Measurements from ENCODE around the gene LPCAT2. TPM values are rescaled to one million over a fixed set of nuclear protein-coding genes. Genes with fewer than 3 reads are reported as not detected.

LPCAT2 gene
- total and polyA plus RNA-seq, 2 of the 8 experiments (the other 6 are each of a cell fraction or from before 2014, with no cell fraction given) = 2.2 to 10.6 TPM

DNA sequence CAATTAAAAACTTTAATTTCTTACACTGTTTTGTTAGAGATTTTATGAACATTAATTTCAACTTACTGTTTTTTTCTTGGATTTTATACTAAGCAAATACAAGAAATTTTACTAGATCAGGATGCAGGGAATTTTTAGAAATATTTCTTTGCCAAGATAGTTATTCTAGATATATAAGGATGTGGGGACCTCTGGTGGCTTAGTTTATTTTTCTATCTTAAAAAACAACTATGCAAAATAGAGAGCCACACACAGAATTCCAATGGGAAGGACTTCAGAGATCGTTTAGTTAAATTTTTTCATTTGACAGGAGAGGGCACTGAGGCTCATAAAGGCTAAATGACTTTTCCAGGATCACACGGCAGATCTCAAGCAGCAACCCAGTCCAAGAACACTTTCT lies 34.6 kb downstream of the LPCAT2 start:
- Histone ChIP-seq H4K5ac (ENCODE audit: insufficient read length, low read depth, low read length) (no peak overlapping the region), H3K9me3 (ENCODE audit: insufficient read depth in 2 of 2, low read depth in 1 of 2, low read length in 1 of 2) (no peaks in the 10 kb centered on the region), H3K79me1 (ENCODE audit: low read depth, low read length) (no peaks in the 10 kb centered on the region), H2BK5ac (ENCODE audit: low read depth, low read length) (no peak overlapping the region), H3K9ac (replicated peaks in 1 of 4; ENCODE audit: extremely low read depth in 1 of 4, low read depth in 3 of 4, low read length in 3 of 4) (no peak overlapping the region), H3K4me2 (ENCODE audit: insufficient read depth in 1 of 2, low read depth in 2 of 2, low read length in 2 of 2) (no peak overlapping the region), H3K23me2 (ENCODE audit: low read depth, low read length) (no peaks in the 10 kb centered on the region), H3K4ac (replicated peaks; ENCODE audit: insufficient read length, low read depth, low read length) (no peak overlapping the region), H4K8ac (ENCODE audit: extremely low read depth, insufficient read depth, low read length) (no peak overlapping the region), H3K4me3 (ENCODE audit: extremely low read depth in 1 of 4, insufficient read depth in 2 of 4, low read depth in 3 of 4, low read length in 4 of 4) (no peak overlapping the region), H3K4me1 (replicated peaks in 1 of 4; ENCODE audit: control insufficient read depth in 3 of 4, insufficient read depth in 4 of 4, low read length in 3 of 4) (no peaks in the 10 kb centered on the region), H3K18ac (ENCODE audit: extremely low read depth, low read length) (no peak overlapping the region), H3K14ac (ENCODE audit: insufficient read length) (no peak overlapping the region), H2BK15ac (ENCODE audit: low read length) (no peak overlapping the region), H2BK12ac (ENCODE audit: low read depth, low read length) (no peak overlapping the region), H3K56ac (replicated peaks; ENCODE audit: insufficient read length, low read depth, low read length) (no peak overlapping the region), H2AK5ac (ENCODE audit: low read depth, low read length) (no peak overlapping the region), H3K27ac (ENCODE audit: low read depth, low read length) (no peak overlapping the region), H2BK120ac (replicated peaks; ENCODE audit: low read depth, low read length) (no peak overlapping the region), H2AFZ (ENCODE audit: low read length) (no peak overlapping the region), H2BK20ac (ENCODE audit: low read length) (no peak overlapping the region), H3K23ac (ENCODE audit: insufficient read length) (no peak overlapping the region), H3K36me3 (ENCODE audit: control insufficient read depth in 2 of 4, insufficient read depth in 4 of 4, low read length in 3 of 4) (no peaks in the 10 kb centered on the region), H4K91ac (replicated peaks; ENCODE audit: insufficient read length, low read length) (no peak overlapping the region), H4K20me1 (replicated peaks in 1 of 2; ENCODE audit: control insufficient read depth in 1 of 2, insufficient read depth in 2 of 2, low read length in 2 of 2) (no peaks in the 10 kb centered on the region), H3K27me3 (replicated peaks in 1 of 4; ENCODE audit: control insufficient read depth in 3 of 4, extremely low read depth in 1 of 4, insufficient read depth in 3 of 4, low read length in 3 of 4) (no peaks in the 10 kb centered on the region; a peak in 1 of 7 replicates), H3K79me2 (ENCODE audit: control insufficient read depth in 1 of 2, insufficient read depth in 2 of 2, low read length in 2 of 2) (no peaks in the 10 kb centered on the region)
- 73% methylated on average over 2 of the region's 2 CpGs; no CpG with 5 or more reads in 1 of the 2 experiments for WGBS, 2 experiments (ENCODE audit: extremely low coverage in 1 of 2, insufficient coverage in 1 of 2, insufficient read length in 1 of 2, insufficient replicate concordance in 2 of 2, low coverage in 1 of 2, low lambda C conversion rate in 2 of 2, missing lambda C conversion rate in 1 of 2)
- ChIA-PET CTCF (ENCODE audit: partially characterized antibody) (interaction anchor here (0.6 to 7.4 kb wide), 3 partner anchors 74 to 299 kb away, joined by 3 to 81 read pairs (median 3); no protein-coding TSS in a partner anchor), POLR2A (ENCODE audit: partially characterized antibody) (no interaction called here)
- TF ChIP-seq, protein P1, sequence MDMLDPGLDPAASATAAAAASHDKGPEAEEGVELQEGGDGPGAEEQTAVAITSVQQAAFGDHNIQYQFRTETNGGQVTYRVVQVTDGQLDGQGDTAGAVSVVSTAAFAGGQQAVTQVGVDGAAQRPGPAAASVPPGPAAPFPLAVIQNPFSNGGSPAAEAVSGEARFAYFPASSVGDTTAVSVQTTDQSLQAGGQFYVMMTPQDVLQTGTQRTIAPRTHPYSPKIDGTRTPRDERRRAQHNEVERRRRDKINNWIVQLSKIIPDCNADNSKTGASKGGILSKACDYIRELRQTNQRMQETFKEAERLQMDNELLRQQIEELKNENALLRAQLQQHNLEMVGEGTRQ (IDR thresholded peaks at IDR 0.05; ENCODE audit: low read length) = no peak
- TF ChIP-seq SP2 (IDR thresholded peaks at IDR 0.05; ENCODE audit: low read length) = no peak
- TF ChIP-seq CBX5 (IDR thresholded peaks at IDR 0.05; ENCODE audit: low read depth, low read length) = no peak
- no peak for TF ChIP-seq BRCA1 (IDR thresholded peaks at IDR 0.05; ENCODE audit: low read depth, low read length)
- TF ChIP-seq RAD21 (IDR thresholded peaks at IDR 0.05 in 1 of 2, conservative IDR thresholded peaks at IDR 0.05 in 1 of 2; ENCODE audit: low read depth in 2 of 2, low read length in 2 of 2) = peak; percentile 40 to 47
- no peak for TF ChIP-seq BACH1 (IDR thresholded peaks at IDR 0.05; ENCODE audit: low read length)
- TF ChIP-seq ASH2L (IDR thresholded peaks at IDR 0.05; ENCODE audit: low read length) = no peak
- TF ChIP-seq PHF8 (conservative IDR thresholded peaks at IDR 0.05; ENCODE audit: low read depth, low read length) = no peak
- peak in 1 of 3 experiments; percentile 27; a peak in 1 of 4 replicates for TF ChIP-seq CTCF (IDR thresholded peaks at IDR 0.05; ENCODE audit: control extremely low read depth in 1 of 3, insufficient read depth in 1 of 3, low read depth in 1 of 3, low read length in 3 of 3)
- no peak for TF ChIP-seq SUZ12 (IDR thresholded peaks at IDR 0.05; ENCODE audit: low read length)
- FAIRE-seq (no peak), DNase-seq (ENCODE audit: low read depth in 1 of 2, low spot score in 2 of 2) (no peak)
